Right forelimb (tissue), 1 donor: ENCODE results near the gene VENTX.
"Not testable (repeated sequence)": the region's sequence is repeated elsewhere in the genome, so short reads cannot be mapped to it uniquely, and the experiment has no call there.

Source experiments
- DNase-seq: peaks from one replicate; pipeline ENCODE4 v3.0.0-alpha.2; 2018

The VENTX gene

GRCh38 chr10:133217800-133218589 lies 19.7 kb upstream of the VENTX start:
- DNase-seq: no peak

- no peak for DNase-seq
Measured at GRCh38 chr10:133218891-133219290, 18.8 kb upstream of the VENTX start.

- DNase-seq: no peak
Measured at GRCh38 chr10:133219782-133220181, 17.9 kb upstream of the VENTX start.

GRCh38 chr10:133221331-133221730 lies 16.3 kb upstream of the VENTX start:
- DNase-seq: no peak

- not testable (repeated sequence) for DNase-seq
Measured at GRCh38 chr10:133221756-133222155, 15.9 kb upstream of the VENTX start.

- no peak for DNase-seq
Measured at GRCh38 chr10:133224076-133224475, 13.6 kb upstream of the VENTX start.

- no peak for DNase-seq
Measured at GRCh38 chr10:133224756-133225372, 12.8 kb upstream of the VENTX start.

- no peak for DNase-seq
Measured at GRCh38 chr10:133225707-133226191, 11.9 kb upstream of the VENTX start.

- DNase-seq: no peak
Measured at GRCh38 chr10:133226251-133226808, 11.3 kb upstream of the VENTX start.

GRCh38 chr10:133227256-133227655 lies 10.4 kb upstream of the VENTX start:
- DNase-seq: no peak

GRCh38 chr10:133229265-133230043 lies 8.2 kb upstream of the VENTX start:
- DNase-seq: no peak

GRCh38 chr10:133230044-133230361 lies 7.7 kb upstream of the VENTX start, which contains the start of gene UTF1:
UTF1 (plus strand) TSS chr10:133230217; CDS start chr10:133230289, 72 bp downstream.
- no peak for DNase-seq

- DNase-seq: no peak
Measured at GRCh38 chr10:133230387-133231195, 7.1 kb upstream of the VENTX start.

- no peak for DNase-seq
Measured at GRCh38 chr10:133231244-133231945, 6.3 kb upstream of the VENTX start.

- no peak for DNase-seq
Measured at GRCh38 chr10:133231946-133232574, 5.6 kb upstream of the VENTX start.

GRCh38 chr10:133234796-133235195 lies 2.9 kb upstream of the VENTX start:
- not testable (repeated sequence) for DNase-seq

- DNase-seq: no peak
Measured at GRCh38 chr10:133235265-133235855, 2.3 kb upstream of the VENTX start.

GRCh38 chr10:133235932-133236331 lies 1.7 kb upstream of the VENTX start:
- DNase-seq: no peak

- DNase-seq: no peak
Measured at GRCh38 chr10:133236401-133237240, 1.0 kb upstream of the VENTX start.

- no peak for DNase-seq
Measured at GRCh38 chr10:133237241-133237587, 441 bp upstream of the VENTX start.
